AG04450 (cell line): ENCODE data around the gene MRPS5. TPM values are rescaled to one million over a fixed set of nuclear protein-coding genes. Genes with fewer than 3 reads are reported as not detected.

ENCODE experiments used
- CTCF ChIA-PET: fragments of 300-600, 350-600 bp; formaldehyde crosslinking; extraction: SDS; loops from one replicate; lab custom pipeline; 2022; ENCODE audit warnings: antibody characterized with exemption, inconsistent platforms; lab: Charles Lee
- POLR2A ChIA-PET: fragments of 350-600 bp; formaldehyde crosslinking; extraction: SDS; loops from one replicate; lab custom pipeline; 2021; ENCODE audit warnings: antibody characterized with exemption, inconsistent platforms; lab: Yijun Ruan, JAX
- DNase-seq: peaks from one replicate; pipeline ENCODE4 v3.0.0-alpha.2; 2011; ENCODE audit warnings: low read depth, low spot score
- H3K27ac ChIP-seq: one replicate; pipeline ENCODE4 v1.5.1; 2012; ENCODE audit warnings: low read depth, low read length, control low read depth
- H3K27me3 ChIP-seq: one replicate; pipeline ENCODE4 v1.6.0; 2012; ENCODE audit warnings: low read length; ENCODE audit not compliant: control insufficient read depth, insufficient read depth
- H3K4me3 ChIP-seq: 2 replicates; pipeline ENCODE4 v1.5.1; 2011; ENCODE audit warnings: mild to moderate bottlenecking, low read depth, low read length, control low read depth
- H3K9me3 ChIP-seq: 2 replicates; pipeline ENCODE4 v1.5.1; 2012; ENCODE audit warnings: low read length; ENCODE audit not compliant: control insufficient read depth, insufficient read depth
- polyA plus RNA-seq: library from polyadenylated mRNA; depleted of rRNA; stranded (reverse); fragments of >200 nt; gene quantifications from 2 replicates; pipeline ENCODE4 v1.2.3, GENCODE V29; 2011
- TF ChIP-seq, protein P1 (sequence below): IDR thresholded peaks from 2 replicates; pipeline ENCODE4 v1.5.1; 2011; ENCODE audit warnings: low read depth, low read length, control low read depth, inconsistent platforms

MRPS5 gene
- polyA plus RNA-seq, 1 experiment: 55.7 TPM

DNA sequence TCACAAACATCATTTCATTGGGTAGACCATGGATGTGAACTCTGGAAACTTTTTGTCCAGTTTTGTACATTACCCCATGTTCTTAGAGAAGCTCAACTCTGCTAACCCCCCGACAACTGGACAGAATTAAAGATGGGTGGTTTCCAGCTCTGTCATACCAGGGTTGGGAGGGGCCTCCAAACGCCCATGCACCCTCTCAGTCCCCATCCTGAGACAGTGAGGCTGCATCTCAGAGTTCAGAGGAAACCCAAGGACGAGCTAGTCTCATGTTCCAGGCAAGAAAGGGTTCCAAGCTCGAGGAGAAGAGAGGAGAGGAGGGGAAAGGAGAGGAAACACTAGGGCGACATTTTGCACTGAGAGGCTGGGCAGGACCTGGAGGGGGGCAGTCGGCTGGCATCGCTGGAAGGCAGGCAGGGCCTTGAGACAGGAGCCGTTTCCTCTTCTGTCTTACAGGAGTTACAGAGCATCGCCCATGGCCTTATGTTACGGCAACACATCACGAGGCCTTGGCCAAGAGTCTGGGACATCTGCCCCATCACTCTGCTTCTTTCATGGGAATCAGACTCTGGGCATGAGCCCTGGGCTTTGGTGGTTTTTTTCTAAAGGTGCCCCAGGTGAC is 79.7 kb downstream of the MRPS5 start:
- H3K27ac ChIP-seq: no peak overlapping the region
- TF ChIP-seq, protein P1, sequence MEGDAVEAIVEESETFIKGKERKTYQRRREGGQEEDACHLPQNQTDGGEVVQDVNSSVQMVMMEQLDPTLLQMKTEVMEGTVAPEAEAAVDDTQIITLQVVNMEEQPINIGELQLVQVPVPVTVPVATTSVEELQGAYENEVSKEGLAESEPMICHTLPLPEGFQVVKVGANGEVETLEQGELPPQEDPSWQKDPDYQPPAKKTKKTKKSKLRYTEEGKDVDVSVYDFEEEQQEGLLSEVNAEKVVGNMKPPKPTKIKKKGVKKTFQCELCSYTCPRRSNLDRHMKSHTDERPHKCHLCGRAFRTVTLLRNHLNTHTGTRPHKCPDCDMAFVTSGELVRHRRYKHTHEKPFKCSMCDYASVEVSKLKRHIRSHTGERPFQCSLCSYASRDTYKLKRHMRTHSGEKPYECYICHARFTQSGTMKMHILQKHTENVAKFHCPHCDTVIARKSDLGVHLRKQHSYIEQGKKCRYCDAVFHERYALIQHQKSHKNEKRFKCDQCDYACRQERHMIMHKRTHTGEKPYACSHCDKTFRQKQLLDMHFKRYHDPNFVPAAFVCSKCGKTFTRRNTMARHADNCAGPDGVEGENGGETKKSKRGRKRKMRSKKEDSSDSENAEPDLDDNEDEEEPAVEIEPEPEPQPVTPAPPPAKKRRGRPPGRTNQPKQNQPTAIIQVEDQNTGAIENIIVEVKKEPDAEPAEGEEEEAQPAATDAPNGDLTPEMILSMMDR: no peak
- no peak overlapping the region for H3K4me3 ChIP-seq
- POLR2A ChIA-PET: no interaction called here
- H3K27me3 ChIP-seq: no peaks in the 10 kb centered on the region
- H3K9me3 ChIP-seq: peaks cover 6% of the 10 kb centered on the region
- DNase-seq: no peak
- CTCF ChIA-PET: interaction anchor here (0.6 to 2.0 kb wide), 4 partner anchors 18 to 73 kb away, joined by 3 to 5 read pairs (median 4); no protein-coding TSS in a partner anchor

DNA sequence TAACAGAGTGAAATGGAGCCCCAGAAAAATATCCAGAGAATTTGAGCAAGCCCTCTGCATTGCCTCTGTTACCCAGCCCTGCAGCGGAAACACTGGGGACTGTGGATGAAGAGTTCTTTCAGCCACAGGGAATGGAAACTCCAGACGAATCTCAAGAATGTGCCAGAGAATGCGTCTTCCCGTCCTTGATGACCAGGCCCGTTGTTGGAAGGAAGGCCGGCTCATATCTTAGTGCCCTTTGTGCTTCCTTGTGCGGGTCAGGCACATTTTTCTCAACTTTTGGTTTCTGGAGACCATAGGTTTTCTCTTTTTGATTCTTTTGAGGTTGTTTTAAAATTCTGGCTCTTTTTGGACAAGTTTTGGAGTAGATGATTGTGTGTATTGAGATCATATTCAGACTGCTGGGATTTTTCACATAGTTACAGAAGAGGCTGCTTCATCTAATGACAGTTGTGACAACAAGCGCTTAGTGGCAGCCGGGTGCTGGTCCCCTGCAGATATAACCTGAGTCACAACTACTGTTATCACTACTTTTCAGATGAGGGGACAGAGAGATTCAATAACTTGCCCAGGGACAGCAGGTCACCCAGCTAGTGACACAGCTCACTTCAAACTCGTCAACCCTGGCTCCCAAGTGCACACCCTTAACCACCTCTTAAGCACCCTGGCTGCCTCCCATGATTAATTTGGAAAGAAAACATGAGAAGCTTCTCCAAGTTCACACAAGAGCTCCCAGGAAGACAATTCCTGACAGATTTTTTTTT is 80.4 kb downstream of the MRPS5 start:
- ChIA-PET CTCF (interaction anchor here (1.1 to 2.0 kb wide), 3 partner anchors 38 to 74 kb away, joined by 3 to 5 read pairs (median 4); no protein-coding TSS in a partner anchor), POLR2A (no interaction called here)
- Histone ChIP-seq H3K27me3 (no peaks in the 10 kb centered on the region), H3K9me3 (peaks cover 11% of the 10 kb centered on the region), H3K27ac (no peak overlapping the region), H3K4me3 (no peak overlapping the region)
- TF ChIP-seq, protein P1: no peak
- DNase-seq: no peak

DNA sequence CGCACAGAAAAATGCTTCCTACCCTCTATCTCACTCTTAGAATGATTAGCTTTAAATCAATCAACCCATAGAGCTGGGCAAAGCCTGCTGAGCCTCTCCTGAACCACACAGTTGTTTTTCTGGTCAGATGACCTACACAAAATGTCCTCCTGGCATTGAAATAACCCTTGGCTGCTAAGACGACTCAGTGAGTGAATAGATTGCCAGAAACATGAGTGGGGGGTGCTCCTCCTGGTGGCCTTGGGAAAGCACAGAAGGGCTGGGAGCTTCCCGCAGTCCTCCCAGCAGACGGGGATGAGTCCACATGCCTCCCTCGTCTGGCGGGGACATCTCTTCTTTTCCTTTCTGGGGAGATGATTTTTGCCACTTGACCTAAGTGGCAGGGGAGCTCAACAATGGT is 81.2 kb downstream of the MRPS5 start:
- no peak for DNase-seq
- no peak overlapping the region for H3K4me3 ChIP-seq
- H3K27ac ChIP-seq: no peak overlapping the region
- POLR2A ChIA-PET: no interaction called here
- TF ChIP-seq, protein P1: no peak
- H3K9me3 ChIP-seq: peaks cover 14% of the 10 kb centered on the region
- CTCF ChIA-PET: interaction anchor here (2.0 kb wide), 1 partner anchor 54 kb away, joined by 5 read pairs; no protein-coding TSS in a partner anchor
- no peaks in the 10 kb centered on the region for H3K27me3 ChIP-seq

DNA sequence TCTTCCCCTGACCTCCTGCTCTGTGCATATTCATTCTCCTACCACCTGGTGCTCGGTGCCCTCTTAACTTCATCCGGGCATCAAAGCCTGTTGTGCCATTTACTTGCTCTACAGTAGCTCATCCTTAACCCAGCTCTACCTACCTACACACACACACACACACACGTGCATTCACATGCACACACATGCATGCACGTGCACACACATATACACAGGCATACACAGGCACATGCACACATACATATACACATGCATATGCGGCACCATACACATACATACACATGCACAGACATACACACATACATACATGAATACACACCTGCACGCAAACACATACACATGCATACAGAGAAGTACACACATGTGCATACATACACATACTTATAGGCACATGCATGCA is 81.6 kb downstream of the MRPS5 start:
- Histone ChIP-seq H3K27ac (no peak overlapping the region), H3K9me3 (peaks cover 14% of the 10 kb centered on the region), H3K27me3 (no peaks in the 10 kb centered on the region), H3K4me3 (no peak overlapping the region)
- TF ChIP-seq, protein P1: no peak
- ChIA-PET CTCF (interaction anchor here (2.0 kb wide), 1 partner anchor 54 kb away, joined by 5 read pairs; no protein-coding TSS in a partner anchor), POLR2A (no interaction called here)
- DNase-seq: no peak

DNA sequence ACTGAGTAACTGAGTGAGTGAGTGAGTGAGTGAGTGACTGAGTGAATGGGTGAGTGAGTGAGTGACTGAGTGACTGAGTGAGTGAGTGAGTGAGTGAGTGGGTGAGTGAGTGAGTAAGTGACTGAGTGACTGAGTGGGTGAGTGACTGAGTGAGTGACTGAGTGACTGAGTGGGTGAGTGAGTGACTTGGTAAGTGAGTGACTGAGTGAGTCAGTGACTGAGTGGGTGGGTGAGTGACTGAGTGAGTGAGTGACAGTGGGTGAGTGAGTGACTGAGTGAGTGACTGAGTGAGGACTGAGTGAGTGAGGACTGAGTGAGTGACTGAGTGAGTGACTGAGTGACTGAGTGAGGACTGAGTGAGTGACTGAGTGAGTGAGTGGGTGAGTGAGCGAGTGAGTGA is 82.2 kb downstream of the MRPS5 start:
- TF ChIP-seq, protein P1: no peak
- Histone ChIP-seq H3K27ac (no peak overlapping the region), H3K9me3 (peaks cover 14% of the 10 kb centered on the region), H3K27me3 (no peaks in the 10 kb centered on the region), H3K4me3 (no peak overlapping the region)
- no peak for DNase-seq
- ChIA-PET POLR2A (no interaction called here), CTCF (no interaction called here)
